NCI-H446 treated with DMSO at 0.1 percent for 48 hours (cell line): ENCODE measurements around the gene NCCRP1.
"Not testable (repeated sequence)": the region's sequence is repeated elsewhere in the genome, so short reads cannot be mapped to it uniquely, and the experiment has no call there.

Source experiments
- DNase-seq: peaks from one replicate; lab custom pipeline; 2025; lab: John Stamatoyannopoulos, UW

NCCRP1 gene

DNA sequence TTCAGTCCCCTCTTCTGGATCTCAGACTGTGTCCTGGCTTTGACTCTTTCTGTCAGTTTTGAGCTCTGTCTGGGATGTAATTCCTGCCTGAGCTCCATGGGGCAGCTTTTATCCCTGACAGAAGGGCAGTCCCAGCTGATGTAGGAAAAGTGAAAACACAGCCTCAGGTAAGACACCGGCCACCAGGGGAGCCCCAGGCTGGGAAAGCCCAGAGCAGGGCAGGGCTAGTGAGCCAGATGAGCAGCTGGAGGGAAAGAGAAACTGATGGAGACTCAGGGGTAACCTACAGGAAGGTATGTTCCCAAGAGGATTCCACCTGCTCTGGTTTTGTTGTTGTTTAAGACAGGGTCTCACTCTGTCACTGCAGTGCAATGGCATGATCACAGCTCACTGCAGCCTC, 48.4 kb downstream of the NCCRP1 start:
- DNase-seq, result not testable (repeated sequence)

DNA sequence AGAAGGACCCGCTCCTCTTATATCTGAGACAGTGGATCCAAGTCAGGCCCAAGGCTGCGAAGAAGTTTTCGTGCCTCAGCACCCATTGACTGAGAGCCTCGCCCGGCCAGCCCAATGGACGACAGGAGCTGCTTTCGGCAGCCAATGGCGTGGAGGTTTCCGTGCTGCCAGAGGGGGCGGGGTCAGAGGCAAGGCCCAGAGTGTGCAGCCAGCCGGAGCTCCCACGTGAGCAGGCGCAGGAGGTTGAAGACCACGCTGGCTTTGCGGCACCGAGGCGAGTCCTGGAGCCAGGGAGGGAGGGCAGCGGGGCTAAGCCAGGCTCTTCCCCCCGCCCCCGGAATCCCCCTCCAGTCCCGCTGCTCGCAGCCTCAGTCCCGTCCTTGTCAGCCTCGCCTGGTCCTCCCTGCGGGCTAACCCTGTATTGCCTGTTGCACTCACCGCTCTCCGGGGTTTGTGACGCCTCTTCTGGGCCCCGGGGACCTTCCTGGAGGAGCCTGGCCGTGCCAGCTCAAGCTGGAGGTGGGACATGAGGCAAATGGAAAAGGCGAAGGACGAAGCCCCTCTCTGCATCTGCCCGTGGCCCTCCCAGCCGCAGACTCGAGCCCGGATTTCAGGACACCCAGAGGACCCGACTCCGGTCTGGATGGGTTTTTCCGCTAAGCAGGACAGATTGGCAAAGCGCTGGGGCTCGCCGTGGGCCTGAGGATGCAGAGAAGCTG, 50.3 kb downstream of the NCCRP1 start:
- DNase-seq, result no peak

DNA sequence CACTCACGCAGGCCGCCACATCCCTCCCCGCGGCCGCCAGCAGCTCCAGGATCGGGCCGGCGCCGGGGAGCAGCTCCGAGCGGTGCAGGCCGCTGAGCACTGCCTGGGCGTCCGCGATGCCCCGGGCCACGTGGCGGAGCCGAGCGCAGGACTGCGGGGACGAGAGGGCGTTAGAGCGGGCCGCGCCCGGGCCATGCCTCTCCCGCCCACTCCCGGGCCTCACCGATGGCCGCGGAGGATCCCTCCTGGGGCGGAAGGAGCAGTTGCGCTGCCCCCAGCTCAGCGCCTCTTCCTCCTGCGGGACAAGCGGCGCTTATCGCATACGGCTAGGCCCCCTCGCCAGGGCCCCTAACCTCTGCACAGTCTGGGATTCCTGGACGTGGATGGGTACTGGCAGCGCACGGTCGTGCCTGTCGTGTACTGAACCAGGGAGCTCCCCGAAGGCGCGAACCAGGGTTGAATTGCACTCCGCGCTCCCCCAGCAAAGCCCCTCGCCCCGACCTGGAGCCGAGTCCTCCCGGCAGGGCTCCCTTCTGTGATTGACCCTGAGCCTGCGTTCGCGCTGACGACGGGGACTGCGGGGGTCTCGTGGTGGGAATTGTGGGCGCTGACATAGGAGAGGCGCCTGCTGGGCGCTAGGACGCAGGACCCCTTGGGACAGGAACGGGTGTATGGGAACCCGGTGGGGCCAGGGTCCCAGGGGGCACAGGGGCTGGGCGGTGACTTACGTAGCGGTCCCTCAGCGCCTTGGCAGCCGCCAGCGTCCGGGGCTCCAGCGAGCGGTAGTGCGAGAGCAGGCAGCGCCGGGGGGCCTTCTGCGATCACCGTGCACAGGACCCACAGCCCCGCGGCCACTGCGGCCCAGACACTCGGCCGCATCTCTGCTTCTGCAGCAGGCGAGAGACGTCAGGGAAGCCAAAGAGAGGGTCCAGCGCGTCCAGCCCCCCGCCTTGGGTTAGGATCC, 51.2 kb downstream of the NCCRP1 start:
- DNase-seq, result no peak

GRCh38 chr19:39248806-39249205, 52.0 kb downstream of the NCCRP1 start, which contains the start of gene IFNL4:
IFNL4 (minus strand) TSS chr19:39248856.
- no peak for DNase-seq

- DNase-seq, result no peak
These were observed 54.3 kb downstream of the NCCRP1 start for GRCh38 chr19:39251081-39251480.
